RWPE1 (cell line): ENCODE measurements around the gene RBL2.

Experiments used
- CTCF ChIA-PET: fragments of 350-600 bp; sonication (Branson Sonifier 250); formaldehyde crosslinking; extraction: SDS; loops from one replicate; lab custom pipeline; 2021; lab: Yijun Ruan, JAX
- POLR2A ChIA-PET: fragments of 400-600 bp; formaldehyde crosslinking; extraction: SDS; loops from one replicate; lab custom pipeline; 2020; ENCODE audit warnings: antibody characterized with exemption; ENCODE audit not compliant: low non-redundant PET; lab: Yijun Ruan, JAX
- DNase-seq: peaks from one replicate; pipeline ENCODE4 v3.0.0; 2012; ENCODE audit warnings: low spot score
- H3K27ac ChIP-seq: fragments of 450-650 bp; 2 replicates; pipeline ENCODE4 v1.5.1; 2017
- CTCF ChIP-seq: fragments of 450-650 bp; conservative IDR thresholded peaks from 2 replicates; pipeline ENCODE4 v1.5.1; 2017; ENCODE audit warnings: low read depth, mild to moderate bottlenecking

Gene RBL2

DNA sequence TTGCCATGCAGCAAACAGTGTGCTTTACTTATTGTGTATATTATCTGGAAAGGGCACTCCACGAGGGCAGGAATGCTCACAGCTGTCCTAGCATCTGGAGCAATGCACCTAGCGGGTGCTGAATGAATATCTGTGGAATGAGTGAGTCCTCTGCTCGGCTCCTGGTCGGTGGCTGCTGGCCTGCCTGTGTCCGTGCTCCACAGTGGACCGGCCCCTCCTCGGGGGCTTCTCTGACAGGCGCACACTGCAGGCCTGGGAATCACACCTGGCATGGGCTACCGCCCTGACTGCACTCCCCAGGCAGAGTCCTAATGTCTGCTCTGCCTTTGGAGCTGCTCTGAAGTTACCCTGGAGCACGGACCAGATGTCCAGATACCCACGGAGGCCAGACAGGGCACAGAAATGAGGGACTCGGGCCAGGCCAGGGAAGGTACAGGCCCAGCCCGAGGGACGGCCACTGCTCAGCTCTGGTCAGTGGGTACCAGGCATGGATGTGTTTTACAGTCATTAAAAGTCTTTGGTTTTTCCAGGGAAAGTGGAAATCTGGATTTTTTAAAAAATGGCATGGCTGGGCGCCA is 89.8 kb downstream of the RBL2 start:
- H3K27ac ChIP-seq = no peak overlapping the region
- no peak for TF ChIP-seq CTCF
- CTCF ChIA-PET = no interaction called here
- no peak for DNase-seq
- POLR2A ChIA-PET = no interaction called here

- POLR2A ChIA-PET = no interaction called here
- no peak for DNase-seq
- H3K27ac ChIP-seq = no peak overlapping the region
- CTCF ChIA-PET = no interaction called here
- no peak for TF ChIP-seq CTCF
Observed at GRCh38 chr16:53528797-53529196, 94.5 kb downstream of the RBL2 start.

DNA sequence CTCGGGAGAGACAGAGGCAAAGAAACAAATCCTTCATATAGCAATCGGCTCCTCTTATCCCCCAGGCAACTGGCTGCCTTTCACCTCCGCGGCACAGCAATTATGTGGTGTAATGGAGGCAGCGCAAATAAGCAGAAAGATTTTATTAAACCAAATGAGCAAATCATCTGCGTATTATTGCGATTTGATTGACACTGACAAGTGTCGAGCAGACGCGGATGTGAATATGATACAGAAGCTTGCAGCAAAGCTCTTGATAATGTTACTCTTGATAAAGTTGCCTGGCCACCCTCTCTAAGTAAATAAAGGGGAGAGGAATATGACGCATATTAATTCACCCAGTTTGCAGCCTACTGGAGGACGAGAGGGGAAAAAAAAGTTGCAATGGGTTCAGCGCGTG is 95.2 kb downstream of the RBL2 start:
- no peak for TF ChIP-seq CTCF
- ChIA-PET POLR2A (no interaction called here), CTCF (interaction anchor here (0.6 kb wide), 1 partner anchor 8 kb away, joined by 3 read pairs; no protein-coding TSS in a partner anchor)
- H3K27ac ChIP-seq = no peak overlapping the region
- no peak for DNase-seq

- no peak overlapping the region for H3K27ac ChIP-seq
- no peak for TF ChIP-seq CTCF
- ChIA-PET CTCF (interaction anchor here (0.6 kb wide), 1 partner anchor 8 kb away, joined by 3 read pairs; no protein-coding TSS in a partner anchor), POLR2A (no interaction called here)
- no peak for DNase-seq
Observed at GRCh38 chr16:53530046-53530445, 95.8 kb downstream of the RBL2 start.

- no peak for TF ChIP-seq CTCF
- DNase-seq = no peak
- ChIA-PET POLR2A (no interaction called here), CTCF (interaction anchor here (0.6 kb wide), 1 partner anchor 179 kb away, joined by 3 read pairs; no protein-coding TSS in a partner anchor)
- H3K27ac ChIP-seq = no peak overlapping the region
Observed at GRCh38 chr16:53530741-53531140, 96.5 kb downstream of the RBL2 start.

DNA sequence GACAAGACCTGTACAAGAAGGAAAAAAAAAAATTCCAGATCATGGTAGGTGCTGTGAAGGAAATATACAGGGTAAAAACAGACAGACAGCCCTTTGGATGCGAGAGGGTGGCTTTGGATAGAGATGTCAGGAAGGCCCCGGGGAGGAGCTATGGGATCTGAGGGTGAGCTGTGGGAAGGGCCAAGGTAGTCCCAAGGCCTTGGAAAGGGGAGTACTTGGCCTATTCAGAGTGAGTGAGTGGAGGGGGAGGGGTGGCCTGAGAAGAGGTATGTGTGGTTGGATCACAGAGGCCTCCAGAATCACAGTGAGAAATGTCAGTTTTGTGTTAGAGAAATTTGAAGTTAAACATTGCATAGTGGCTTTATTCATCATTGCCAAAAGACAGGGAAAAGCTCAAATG is 99.9 kb downstream of the RBL2 start:
- no peak for TF ChIP-seq CTCF
- DNase-seq = no peak
- POLR2A ChIA-PET = no interaction called here
- CTCF ChIA-PET = no interaction called here
- H3K27ac ChIP-seq = no peak overlapping the region
